Mononuclear cell (primary cell): ENCODE measurements around the gene RHOC. TPM values are rescaled to one million over a fixed set of nuclear protein-coding genes. Genes with fewer than 3 reads are reported as not detected.

ENCODE experiments used
- H3K27me3 ChIP-seq: 2 replicates; pipeline ENCODE4 v1.6.0; 2011; ENCODE audit warnings: low read length, control low read depth; ENCODE audit not compliant: insufficient read depth
- H3K4me1 ChIP-seq: 2 replicates; pipeline ENCODE4 v1.5.1; 2011; ENCODE audit warnings: mild to moderate bottlenecking, low read length, control low read depth; ENCODE audit not compliant: insufficient read depth
- H3K4me3 ChIP-seq: 2 replicates; pipeline ENCODE4 v1.5.1; 2011; ENCODE audit warnings: mild to moderate bottlenecking, low read length, moderate library complexity
- H3K9me3 ChIP-seq: 2 replicates; pipeline ENCODE4 v1.5.1; 2011; ENCODE audit warnings: low read depth, mild to moderate bottlenecking, control low read depth, low read length
- total RNA-seq: library from RNA; depleted of rRNA; stranded (reverse); fragments of >200 nt; gene quantifications from one replicate; pipeline ENCODE4 v1.2.3, GENCODE V29; 2012

The RHOC gene
- total RNA-seq, 1 donor, result 60.4 TPM

- Histone ChIP-seq H3K4me3 (no peak overlapping the region), H3K9me3 (no peaks in the 10 kb centered on the region), H3K4me1 (no peaks in the 10 kb centered on the region), H3K27me3 (no peaks in the 10 kb centered on the region)
These were observed 19.6 kb downstream of the RHOC start for GRCh38 chr1:112687361-112687760.

- Histone ChIP-seq H3K4me3 (no peak overlapping the region), H3K4me1 (no peaks in the 10 kb centered on the region), H3K27me3 (no peaks in the 10 kb centered on the region), H3K9me3 (no peaks in the 10 kb centered on the region)
These were observed 20.1 kb downstream of the RHOC start for GRCh38 chr1:112686835-112687234.

DNA sequence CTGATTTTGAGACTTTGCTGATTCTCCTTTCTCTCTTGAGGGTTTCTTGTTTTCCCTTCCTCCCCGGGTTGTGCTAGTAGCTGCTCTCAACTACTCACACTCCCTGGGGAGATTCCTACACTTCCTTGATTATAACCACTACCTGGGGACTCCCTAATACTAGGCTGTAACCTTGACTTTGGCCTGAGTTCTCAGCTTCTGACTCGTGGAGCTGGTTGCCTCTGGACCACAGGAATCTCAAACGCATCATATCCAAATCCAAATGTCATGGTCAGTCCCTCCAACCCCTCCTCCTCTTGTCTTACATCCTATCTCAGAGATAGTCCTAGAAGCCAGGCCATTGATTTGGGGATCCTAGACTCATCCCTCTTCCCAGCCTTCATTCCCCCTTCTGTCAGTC, 20.5 kb downstream of the RHOC start:
- Histone ChIP-seq H3K9me3 (no peaks in the 10 kb centered on the region), H3K4me3 (no peak overlapping the region), H3K27me3 (no peaks in the 10 kb centered on the region), H3K4me1 (no peaks in the 10 kb centered on the region)

DNA sequence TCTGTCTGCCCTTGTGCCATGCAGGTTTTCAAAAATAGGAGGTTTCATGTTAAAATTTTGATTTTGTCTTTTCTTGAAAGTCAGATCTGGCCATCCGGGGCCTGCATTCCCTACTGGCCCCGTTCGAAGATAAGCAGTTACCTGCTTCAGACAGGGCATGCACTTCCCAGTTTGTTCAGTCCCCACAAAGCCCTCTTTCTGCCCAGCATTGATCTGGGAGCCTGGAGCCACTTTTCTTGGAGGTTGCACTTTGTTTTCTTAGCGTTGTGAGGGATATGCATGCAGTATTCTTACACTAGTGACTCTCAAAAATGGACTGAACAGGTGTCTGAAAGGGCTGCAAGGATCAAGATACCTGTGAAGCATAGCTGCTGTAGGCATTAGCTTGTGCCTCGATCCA, 21.0 kb downstream of the RHOC start:
- Histone ChIP-seq H3K9me3 (no peaks in the 10 kb centered on the region), H3K27me3 (no peaks in the 10 kb centered on the region), H3K4me1 (no peaks in the 10 kb centered on the region), H3K4me3 (no peak overlapping the region)

DNA sequence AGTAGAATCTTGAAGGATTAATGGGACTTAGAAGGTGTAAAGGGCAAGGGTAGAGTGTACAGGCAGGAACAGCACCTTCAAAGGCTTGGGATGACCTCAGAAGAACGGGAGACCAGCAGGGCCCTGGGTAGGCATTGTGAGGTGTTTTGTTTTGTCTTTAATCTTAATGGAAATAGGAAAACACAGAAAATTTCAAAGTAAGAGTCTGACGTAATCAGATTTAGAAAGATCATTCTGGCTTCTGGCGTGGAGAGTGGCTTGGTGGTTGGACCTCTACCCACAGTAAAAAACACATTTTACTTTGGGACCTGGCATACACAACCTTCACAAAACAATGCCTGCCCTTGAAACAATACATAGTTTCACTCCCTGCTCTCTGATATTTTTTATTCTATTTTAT, 28.3 kb downstream of the RHOC start:
- no peaks in the 10 kb centered on the region for H3K27me3 ChIP-seq
- H3K9me3 ChIP-seq, result no peaks in the 10 kb centered on the region
- peaks cover 23% of the 10 kb centered on the region for H3K4me1 ChIP-seq
- H3K4me3 ChIP-seq, result no peak overlapping the region

- Histone ChIP-seq H3K9me3 (no peaks in the 10 kb centered on the region), H3K4me1 (peaks cover 30% of the 10 kb centered on the region), H3K4me3 (no peak overlapping the region), H3K27me3 (no peaks in the 10 kb centered on the region)
These were observed 29.4 kb downstream of the RHOC start for GRCh38 chr1:112677501-112677900.

DNA sequence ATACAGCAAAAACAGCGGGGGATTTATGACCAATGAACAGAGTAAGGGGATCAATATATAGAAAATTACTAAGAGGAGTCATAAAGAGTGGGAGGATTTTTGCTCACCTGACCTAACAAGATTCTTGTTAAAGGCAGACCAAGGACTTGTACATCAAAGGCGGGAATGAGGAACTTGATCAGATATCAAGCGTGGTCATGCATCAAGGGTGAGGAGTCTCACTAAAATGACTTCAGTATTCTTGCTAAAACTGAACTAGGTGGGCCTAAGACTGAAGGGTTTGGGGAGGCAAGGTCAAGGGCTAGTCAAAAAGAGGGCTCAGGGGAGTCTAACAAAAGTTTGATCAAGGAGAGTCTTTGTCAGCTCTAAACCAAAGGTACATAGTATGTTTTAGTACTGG, 30.4 kb downstream of the RHOC start:
- no peak overlapping the region for H3K4me3 ChIP-seq
- no peaks in the 10 kb centered on the region for H3K27me3 ChIP-seq
- H3K9me3 ChIP-seq, result no peaks in the 10 kb centered on the region
- H3K4me1 ChIP-seq, result peaks cover 30% of the 10 kb centered on the region

DNA sequence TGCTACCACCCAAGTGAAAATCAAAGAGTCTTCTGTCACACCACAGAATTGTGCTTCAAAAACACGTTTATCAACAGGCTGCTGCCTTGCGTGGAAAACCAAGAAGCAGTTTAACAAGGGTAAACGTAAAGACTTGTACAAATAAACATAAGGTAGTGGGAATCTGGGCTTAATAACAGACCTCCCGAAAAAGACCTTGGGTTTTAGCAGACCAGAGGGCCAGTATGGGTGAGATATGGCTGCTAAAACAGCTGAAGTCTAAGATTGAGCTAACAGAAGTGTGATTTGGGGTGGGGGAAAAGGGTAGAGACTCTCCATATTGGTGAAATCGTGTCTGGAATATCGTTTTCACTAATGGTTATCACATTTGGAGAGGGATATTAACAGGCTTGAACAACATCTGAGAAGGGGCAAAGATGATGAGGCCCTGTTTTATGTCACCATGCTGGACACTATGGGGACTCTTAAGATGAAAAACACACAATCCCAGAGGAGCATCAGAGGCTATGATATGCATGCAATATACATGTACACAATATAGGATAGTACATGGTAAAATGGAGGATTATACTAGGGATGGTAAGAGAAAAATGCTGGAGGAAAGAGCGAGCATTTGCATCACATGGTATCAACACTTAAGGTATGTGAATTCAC, 31.1 kb downstream of the RHOC start:
- no peaks in the 10 kb centered on the region for H3K27me3 ChIP-seq
- peak overlapping the region; percentile 83 for H3K4me3 ChIP-seq
- peaks cover 30% of the 10 kb centered on the region for H3K4me1 ChIP-seq
- H3K9me3 ChIP-seq, result no peaks in the 10 kb centered on the region

DNA sequence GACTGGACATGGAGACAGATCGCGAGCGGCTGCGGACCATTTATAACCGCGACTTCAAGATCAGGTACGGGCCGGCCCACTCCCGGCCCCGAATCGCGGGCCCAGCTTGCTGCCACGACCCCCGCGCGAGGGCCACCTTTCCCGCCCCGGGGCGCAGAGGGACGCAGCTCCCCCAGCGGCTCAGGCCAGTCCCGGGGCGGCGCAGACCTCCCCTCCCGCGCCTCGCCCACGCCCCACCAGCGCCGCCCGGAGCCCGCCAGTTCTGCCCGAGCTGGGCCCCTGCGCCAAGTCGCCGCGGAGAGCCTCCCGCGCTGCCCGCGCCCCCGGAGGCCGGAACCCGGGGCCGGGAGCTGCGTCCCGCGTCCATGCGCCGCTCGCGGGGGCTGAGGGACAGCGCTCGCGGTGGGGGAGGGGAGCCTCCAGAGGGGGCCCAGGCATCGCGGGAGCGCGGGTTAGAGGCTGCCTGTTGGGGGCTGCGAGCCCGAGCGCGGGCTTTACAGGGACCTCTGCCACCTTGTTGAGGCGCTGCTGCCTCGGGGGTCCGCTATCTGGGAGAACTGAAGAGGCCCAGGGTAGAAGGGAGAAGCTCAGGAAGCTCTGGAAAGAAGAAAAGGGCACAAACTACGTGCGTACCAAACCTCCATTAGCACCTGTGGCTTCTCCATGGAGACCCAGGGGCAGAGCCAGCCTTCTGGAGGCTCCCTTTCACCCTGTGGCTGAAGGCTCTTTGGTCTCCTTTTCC, 31.8 kb downstream of the RHOC start:
- peak overlapping the region; percentile 83 for H3K4me3 ChIP-seq
- H3K4me1 ChIP-seq, result peaks cover 30% of the 10 kb centered on the region
- H3K9me3 ChIP-seq, result no peaks in the 10 kb centered on the region

DNA sequence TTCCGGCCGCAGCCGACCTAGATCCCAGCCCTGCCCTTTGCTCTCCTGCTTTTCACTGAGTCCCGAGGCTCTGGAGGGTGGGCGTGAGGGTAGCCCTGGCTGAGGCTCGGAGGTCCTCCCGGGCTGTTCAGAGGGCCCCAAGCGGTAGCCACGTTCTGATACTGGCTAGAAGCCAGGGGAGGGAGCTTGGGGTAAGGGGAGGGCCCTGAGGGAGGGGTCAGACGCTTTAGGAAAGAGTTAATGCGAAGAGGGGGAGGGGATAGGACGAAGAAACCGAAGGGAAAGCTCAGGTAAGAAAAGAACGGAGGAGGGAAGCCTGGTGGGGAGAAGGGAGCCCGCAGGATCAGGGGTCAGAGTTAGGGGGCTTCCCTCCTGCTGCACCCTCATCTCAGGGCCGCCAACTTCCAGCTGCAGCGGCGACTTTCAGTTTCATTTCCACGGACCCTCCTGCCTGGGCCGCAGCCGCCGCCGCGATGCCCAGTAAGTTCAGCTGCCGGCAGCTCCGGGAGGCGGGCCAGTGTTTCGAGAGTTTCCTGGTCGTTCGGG, 32.4 kb downstream of the RHOC start, which contains the start of gene MOV10:
Gene MOV10, plus strand, starts transcription at position 220 of the 546 bp plus-strand sequence. Its CDS starts 254 bp downstream, at position 474.
- Histone ChIP-seq H3K4me3 (peak within 1 kb of the TSS; percentile 83), H3K27me3 (no peaks in the 10 kb centered on the region), H3K9me3 (no peaks in the 10 kb centered on the region), H3K4me1 (peaks cover 30% of the 10 kb centered on the region)

More for the DNA sequence above, 31.8 kb downstream of the RHOC start:
- H3K27me3 ChIP-seq, result no peaks in the 10 kb centered on the region

- H3K27me3 ChIP-seq, result no peaks in the 10 kb centered on the region
- H3K4me3 ChIP-seq, result peak overlapping the region; percentile 83
- no peaks in the 10 kb centered on the region for H3K9me3 ChIP-seq
- H3K4me1 ChIP-seq, result peaks cover 30% of the 10 kb centered on the region
These were observed 33.1 kb downstream of the RHOC start for GRCh38 chr1:112673592-112674439.

- H3K4me1 ChIP-seq, result peaks cover 30% of the 10 kb centered on the region
- no peaks in the 10 kb centered on the region for H3K9me3 ChIP-seq
- H3K27me3 ChIP-seq, result no peaks in the 10 kb centered on the region
- no peak overlapping the region for H3K4me3 ChIP-seq
These were observed 34.1 kb downstream of the RHOC start for GRCh38 chr1:112672842-112673241.

GRCh38 chr1:112672009-112672408, 34.9 kb downstream of the RHOC start:
- no peaks in the 10 kb centered on the region for H3K27me3 ChIP-seq
- H3K4me3 ChIP-seq, result no peak overlapping the region
- H3K4me1 ChIP-seq, result peaks cover 30% of the 10 kb centered on the region
- no peaks in the 10 kb centered on the region for H3K9me3 ChIP-seq

DNA sequence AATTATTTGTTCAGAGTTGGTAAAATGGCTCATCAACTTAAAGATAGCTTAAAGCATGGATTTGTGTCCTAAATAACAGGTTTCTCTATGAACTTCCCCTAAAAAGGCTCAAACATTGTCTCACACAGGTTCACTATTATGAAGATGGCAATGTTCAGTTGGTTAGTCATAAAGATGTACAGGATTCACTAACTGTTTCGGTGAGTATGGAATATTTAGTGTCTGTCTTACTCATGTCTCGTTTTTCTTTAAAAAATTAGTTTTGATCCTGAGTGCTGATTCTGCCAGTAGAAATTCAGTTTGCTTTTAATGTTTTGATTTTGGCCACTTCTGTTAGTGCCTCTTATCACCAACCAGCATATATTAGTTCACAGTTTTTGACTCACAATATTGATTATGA, 40.0 kb downstream of the RHOC start:
- Histone ChIP-seq H3K4me1 (no peaks in the 10 kb centered on the region), H3K9me3 (no peaks in the 10 kb centered on the region)

DNA sequence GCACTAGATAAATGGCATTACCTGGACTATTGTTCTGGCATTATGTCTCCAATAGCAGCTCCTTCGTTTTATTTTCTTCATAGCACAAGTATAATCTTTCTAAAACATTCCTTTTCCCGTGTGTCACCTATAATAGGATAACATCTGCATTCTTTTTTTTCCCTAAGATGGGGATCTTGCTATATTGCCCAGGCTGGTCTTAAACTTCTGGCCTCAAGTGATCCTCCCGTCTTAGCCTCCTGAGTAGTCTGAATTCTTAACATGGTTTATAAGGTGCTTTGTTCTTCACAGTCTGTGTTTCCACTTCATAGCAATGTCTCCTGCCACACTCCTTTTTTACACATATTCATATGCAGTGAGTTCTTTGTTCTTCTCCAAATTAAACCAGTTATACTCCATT, 41.1 kb downstream of the RHOC start:
- Histone ChIP-seq H3K4me3 (no peak overlapping the region), H3K4me1 (no peaks in the 10 kb centered on the region), H3K9me3 (no peaks in the 10 kb centered on the region), H3K27me3 (no peaks in the 10 kb centered on the region)

More for the DNA sequence above, 40.0 kb downstream of the RHOC start:
- Histone ChIP-seq H3K27me3 (no peaks in the 10 kb centered on the region), H3K4me3 (no peak overlapping the region)
